ENCODE data around the gene FIZ1.

FIZ1 gene

DNA sequence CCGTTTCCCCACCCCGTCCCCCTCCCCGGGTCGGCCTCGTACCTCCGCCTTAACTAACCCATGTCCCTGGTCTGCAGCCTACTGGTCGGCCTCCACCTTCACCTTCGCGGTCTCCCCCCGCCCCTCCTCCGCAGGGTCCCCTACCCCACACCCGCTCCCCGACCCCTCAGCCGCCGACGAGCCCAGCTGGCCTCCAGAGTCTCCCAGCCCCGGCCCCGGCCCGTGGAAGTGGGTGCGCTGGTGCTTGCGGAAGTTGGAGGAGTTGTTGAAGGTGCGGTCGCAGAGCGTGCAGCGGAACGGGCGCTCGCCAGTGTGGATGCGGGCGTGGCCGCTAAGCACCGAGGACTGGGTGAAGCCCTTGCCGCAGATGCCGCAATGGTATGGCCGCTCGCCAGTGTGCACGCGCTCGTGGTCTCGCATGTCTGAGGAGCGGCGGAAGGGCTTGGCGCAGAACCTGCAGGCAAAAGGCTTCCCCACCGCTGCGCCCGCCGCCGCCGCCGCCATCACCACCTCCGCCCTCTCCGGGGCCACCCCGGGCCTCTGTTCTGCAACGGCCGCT lies 22.4 kb upstream of the FIZ1 start:
- DNase-seq (ENCODE audit: extremely low read depth, insufficient read length), result no peak
- TF ChIP-seq, protein P1, sequence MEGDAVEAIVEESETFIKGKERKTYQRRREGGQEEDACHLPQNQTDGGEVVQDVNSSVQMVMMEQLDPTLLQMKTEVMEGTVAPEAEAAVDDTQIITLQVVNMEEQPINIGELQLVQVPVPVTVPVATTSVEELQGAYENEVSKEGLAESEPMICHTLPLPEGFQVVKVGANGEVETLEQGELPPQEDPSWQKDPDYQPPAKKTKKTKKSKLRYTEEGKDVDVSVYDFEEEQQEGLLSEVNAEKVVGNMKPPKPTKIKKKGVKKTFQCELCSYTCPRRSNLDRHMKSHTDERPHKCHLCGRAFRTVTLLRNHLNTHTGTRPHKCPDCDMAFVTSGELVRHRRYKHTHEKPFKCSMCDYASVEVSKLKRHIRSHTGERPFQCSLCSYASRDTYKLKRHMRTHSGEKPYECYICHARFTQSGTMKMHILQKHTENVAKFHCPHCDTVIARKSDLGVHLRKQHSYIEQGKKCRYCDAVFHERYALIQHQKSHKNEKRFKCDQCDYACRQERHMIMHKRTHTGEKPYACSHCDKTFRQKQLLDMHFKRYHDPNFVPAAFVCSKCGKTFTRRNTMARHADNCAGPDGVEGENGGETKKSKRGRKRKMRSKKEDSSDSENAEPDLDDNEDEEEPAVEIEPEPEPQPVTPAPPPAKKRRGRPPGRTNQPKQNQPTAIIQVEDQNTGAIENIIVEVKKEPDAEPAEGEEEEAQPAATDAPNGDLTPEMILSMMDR (IDR thresholded peaks at IDR 0.05; ENCODE audit: insufficient read depth, low read length, poor library complexity, severe bottlenecking), result no peak
- H3K4me3 ChIP-seq (replicated peaks; ENCODE audit: low read depth, low read length), result no peak overlapping the region
- no peaks in the 10 kb centered on the region for H3K27me3 ChIP-seq (replicated peaks; ENCODE audit: control insufficient read depth, insufficient read depth, low read length)
- peaks cover 7% of the 10 kb centered on the region for H3K36me3 ChIP-seq (ENCODE audit: control insufficient read depth, insufficient read depth, low read length)

DNA sequence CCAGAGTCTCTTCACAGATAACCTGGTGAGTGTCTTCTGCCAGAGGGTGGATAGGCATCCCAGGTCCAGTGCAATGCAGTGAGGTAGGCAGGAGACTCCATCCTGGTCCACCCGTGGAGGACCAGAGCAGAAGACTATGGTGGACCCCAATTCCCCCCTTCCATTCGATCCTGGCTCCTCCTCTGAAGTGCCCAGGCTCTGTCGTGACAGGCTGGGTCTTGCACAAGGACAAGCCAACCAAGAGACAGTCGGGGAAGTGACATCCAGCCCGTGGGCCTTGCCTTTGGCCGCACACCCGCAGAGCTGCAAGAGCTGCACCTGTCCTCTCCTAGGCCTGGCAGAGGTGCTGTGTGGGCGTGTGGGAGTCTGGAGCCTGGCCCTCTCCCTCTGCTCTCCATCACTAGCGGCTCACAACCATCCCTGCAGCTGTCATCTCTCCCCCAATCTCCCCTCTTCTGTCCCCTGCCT lies 21.9 kb upstream of the FIZ1 start:
- peaks cover 10% of the 10 kb centered on the region for H3K36me3 ChIP-seq (ENCODE audit: control insufficient read depth, insufficient read depth, low read length)
- H3K27me3 ChIP-seq (replicated peaks; ENCODE audit: control insufficient read depth, insufficient read depth, low read length), result no peaks in the 10 kb centered on the region
- H3K4me3 ChIP-seq (replicated peaks; ENCODE audit: low read depth, low read length), result no peak overlapping the region
- TF ChIP-seq, protein P1 (IDR thresholded peaks at IDR 0.05; ENCODE audit: insufficient read depth, low read length, poor library complexity, severe bottlenecking), result no peak
- no peak for DNase-seq (ENCODE audit: extremely low read depth, insufficient read length)

DNA sequence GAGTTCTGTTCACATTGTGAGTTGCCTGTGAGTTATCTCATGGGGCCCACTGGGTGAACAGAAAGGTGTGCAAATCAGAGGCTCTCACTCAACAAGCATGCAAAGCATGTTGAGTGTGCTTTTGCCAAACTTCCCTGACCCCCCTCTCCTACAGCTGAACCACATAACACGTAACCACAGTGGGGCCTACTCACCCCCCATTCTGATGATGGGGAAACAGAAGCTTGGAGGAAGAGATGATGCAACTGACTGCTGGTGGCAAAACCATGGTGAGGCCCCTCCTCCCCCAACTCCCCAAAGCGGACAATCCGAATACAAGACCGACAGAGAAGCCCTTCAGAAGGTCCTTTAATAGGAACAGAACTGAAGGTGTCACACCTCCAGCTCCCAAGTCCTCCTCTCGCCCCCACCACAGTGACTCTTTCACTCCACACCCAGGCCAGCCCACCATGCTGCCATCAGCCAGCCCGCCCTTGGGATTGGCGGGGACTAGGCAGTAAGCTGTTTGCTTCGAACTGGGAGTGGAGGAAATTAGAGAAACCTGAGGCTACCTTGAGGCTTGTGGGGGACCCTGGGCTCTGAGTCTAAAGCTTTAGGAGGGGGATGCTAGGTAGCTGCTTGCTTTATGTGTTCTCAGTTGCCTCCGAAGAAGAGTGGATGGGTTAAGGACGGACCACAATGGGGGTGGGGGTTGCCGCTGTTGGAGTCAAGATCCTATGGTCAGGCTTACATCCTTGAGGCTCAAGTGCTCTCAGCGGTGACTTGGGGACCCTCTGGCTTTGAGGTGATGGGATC lies 21.3 kb upstream of the FIZ1 start:
- H3K27me3 ChIP-seq (replicated peaks; ENCODE audit: control insufficient read depth, insufficient read depth, low read length), result no peaks in the 10 kb centered on the region
- DNase-seq (ENCODE audit: extremely low read depth, insufficient read length), result no peak
- TF ChIP-seq, protein P1 (IDR thresholded peaks at IDR 0.05; ENCODE audit: insufficient read depth, low read length, poor library complexity, severe bottlenecking), result no peak
- no peak overlapping the region for H3K4me3 ChIP-seq (replicated peaks; ENCODE audit: low read depth, low read length)
- H3K36me3 ChIP-seq (ENCODE audit: control insufficient read depth, insufficient read depth, low read length), result peaks cover 14% of the 10 kb centered on the region

GRCh38 chr19:55619286-55619685 lies 20.0 kb upstream of the FIZ1 start:
- TF ChIP-seq, protein P1 (IDR thresholded peaks at IDR 0.05; ENCODE audit: insufficient read depth, low read length, poor library complexity, severe bottlenecking), result no peak
- Histone ChIP-seq H3K36me3 (ENCODE audit: control insufficient read depth, insufficient read depth, low read length) (peaks cover 21% of the 10 kb centered on the region), H3K27me3 (replicated peaks; ENCODE audit: control insufficient read depth, insufficient read depth, low read length) (no peaks in the 10 kb centered on the region), H3K4me3 (replicated peaks; ENCODE audit: low read depth, low read length) (no peak overlapping the region)
- DNase-seq (ENCODE audit: extremely low read depth, insufficient read length), result no peak

DNA sequence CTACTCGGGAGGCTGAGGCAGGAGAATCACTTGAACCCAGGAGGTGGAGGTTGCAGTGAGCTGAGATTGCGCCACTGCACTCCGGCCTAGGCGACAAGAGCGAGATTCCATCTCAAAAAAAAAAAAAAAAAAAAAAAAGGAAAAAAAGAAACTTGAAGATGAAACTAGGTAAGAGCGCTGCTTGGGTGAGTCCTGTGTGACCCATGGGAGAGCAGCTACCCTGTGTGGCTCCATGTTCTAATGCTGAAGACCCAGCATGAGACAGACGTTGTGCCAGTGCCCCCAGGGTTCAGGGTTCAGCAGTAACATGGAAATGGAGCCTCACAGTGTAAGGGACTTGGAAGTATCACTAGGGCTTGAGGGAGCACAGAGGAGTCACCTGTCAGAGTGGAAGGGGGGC lies 19.1 kb upstream of the FIZ1 start:
- DNase-seq (ENCODE audit: extremely low read depth, insufficient read length), result no peak
- peaks cover 21% of the 10 kb centered on the region for H3K36me3 ChIP-seq (ENCODE audit: control insufficient read depth, insufficient read depth, low read length)
- no peak overlapping the region for H3K4me3 ChIP-seq (replicated peaks; ENCODE audit: low read depth, low read length)
- H3K27me3 ChIP-seq (replicated peaks; ENCODE audit: control insufficient read depth, insufficient read depth, low read length), result no peaks in the 10 kb centered on the region
- TF ChIP-seq, protein P1 (IDR thresholded peaks at IDR 0.05; ENCODE audit: insufficient read depth, low read length, poor library complexity, severe bottlenecking), result no peak

Data from GM06990 (cell line).